Memory B cell (primary cell): ENCODE data around the gene MTA2.
A peak's percentile ranks its signal among the peaks of the same experiment; 100 is the strongest.

Experiments used
- ATAC-seq: fragments of 150-1000 bp; cut with Tn5 transposase; 2 replicates; pipeline ENCODE4 v1.10.0; 2021; ENCODE audit warnings: low read depth, mild to moderate bottlenecking, moderate library complexity
- DNase-seq, 2 donors: peaks; one replicate each; pipeline ENCODE4 v3.0.0; 2022; ENCODE audit warnings: low spot score in 2 of 2
- H3K27ac Mint-ChIP-seq: one replicate; pipeline ENCODE4 v1.8.0; 2022; ENCODE audit warnings: mild to moderate bottlenecking, moderate library complexity, mixed read lengths
- H3K27me3 Mint-ChIP-seq: one replicate; pipeline ENCODE4 v1.8.0; 2022; ENCODE audit warnings: mixed read lengths
- H3K36me3 Mint-ChIP-seq: one replicate; pipeline ENCODE4 v1.8.0; 2022; ENCODE audit warnings: mild to moderate bottlenecking, mixed read lengths
- H3K4me1 Mint-ChIP-seq: one replicate; pipeline ENCODE4 v1.8.0; 2022; ENCODE audit warnings: mixed read lengths
- H3K4me3 Mint-ChIP-seq: one replicate; pipeline ENCODE4 v1.8.0; 2022; ENCODE audit warnings: mild to moderate bottlenecking, moderate library complexity, mixed read lengths
- H3K9me3 Mint-ChIP-seq: one replicate; pipeline ENCODE4 v1.8.0; 2022; ENCODE audit warnings: mixed read lengths

The MTA2 gene

GRCh38 chr11:62605902-62606301, 4.2 kb upstream of the MTA2 start:
- peaks cover 22% of the 10 kb centered on the region for H3K36me3 Mint-ChIP-seq
- H3K27me3 Mint-ChIP-seq, result no peaks in the 10 kb centered on the region
- no peak overlapping the region for H3K27ac Mint-ChIP-seq
- H3K9me3 Mint-ChIP-seq, result no peaks in the 10 kb centered on the region
- H3K4me3 Mint-ChIP-seq, result no peak overlapping the region
- ATAC-seq (no peak), DNase-seq (no peak)
- H3K4me1 Mint-ChIP-seq, result peaks cover 25% of the 10 kb centered on the region

- Mint-ChIP-seq H3K9me3 (no peaks in the 10 kb centered on the region), H3K27me3 (no peaks in the 10 kb centered on the region), H3K4me1 (peaks cover 25% of the 10 kb centered on the region), H3K4me3 (no peak overlapping the region), H3K27ac (no peak overlapping the region), H3K36me3 (peaks cover 22% of the 10 kb centered on the region)
- ATAC-seq, result no peak
- no peak for DNase-seq
These were observed 3.8 kb upstream of the MTA2 start for GRCh38 chr11:62605467-62605866.

GRCh38 chr11:62604460-62605120, 2.9 kb upstream of the MTA2 start:
- Mint-ChIP-seq H3K4me1 (peaks cover 32% of the 10 kb centered on the region), H3K36me3 (peaks cover 27% of the 10 kb centered on the region), H3K27ac (peak overlapping the region; percentile 39), H3K27me3 (no peaks in the 10 kb centered on the region), H3K4me3 (no peak overlapping the region), H3K9me3 (no peaks in the 10 kb centered on the region)
- ATAC-seq (no peak), DNase-seq (no peak)

GRCh38 chr11:62603776-62604299, 2.2 kb upstream of the MTA2 start:
- DNase-seq, result no peak
- H3K36me3 Mint-ChIP-seq, result peaks cover 27% of the 10 kb centered on the region
- ATAC-seq, result no peak
- H3K27me3 Mint-ChIP-seq, result no peaks in the 10 kb centered on the region
- H3K4me1 Mint-ChIP-seq, result peaks cover 34% of the 10 kb centered on the region
- peak overlapping the region; percentile 65 for H3K4me3 Mint-ChIP-seq
- no peaks in the 10 kb centered on the region for H3K9me3 Mint-ChIP-seq
- peak overlapping the region; percentile 39 for H3K27ac Mint-ChIP-seq

GRCh38 chr11:62603072-62603408, 1.4 kb upstream of the MTA2 start:
- H3K4me1 Mint-ChIP-seq, result peaks cover 39% of the 10 kb centered on the region
- H3K4me3 Mint-ChIP-seq, result peak overlapping the region; percentile 65
- peaks cover 32% of the 10 kb centered on the region for H3K36me3 Mint-ChIP-seq
- peak overlapping the region; percentile 39 for H3K27ac Mint-ChIP-seq
- ATAC-seq, result no peak
- DNase-seq, result no peak
- H3K27me3 Mint-ChIP-seq, result no peaks in the 10 kb centered on the region
- no peaks in the 10 kb centered on the region for H3K9me3 Mint-ChIP-seq

GRCh38 chr11:62602141-62603071, 741 bp upstream of the MTA2 start:
- Mint-ChIP-seq H3K27me3 (no peaks in the 10 kb centered on the region), H3K27ac (peak overlapping the region; percentile 80), H3K36me3 (peaks cover 32% of the 10 kb centered on the region), H3K4me3 (peak overlapping the region; percentile 94), H3K9me3 (no peaks in the 10 kb centered on the region), H3K4me1 (peaks cover 36% of the 10 kb centered on the region)
- ATAC-seq (no peak), DNase-seq (peak in 1 of 2 donors; percentile 39)

GRCh38 chr11:62601122-62601371, 618 bp downstream of the MTA2 start:
- peak overlapping the region; percentile 80 for H3K27ac Mint-ChIP-seq
- H3K27me3 Mint-ChIP-seq, result no peaks in the 10 kb centered on the region
- peaks cover 36% of the 10 kb centered on the region for H3K36me3 Mint-ChIP-seq
- ATAC-seq, result no peak
- peaks cover 39% of the 10 kb centered on the region for H3K4me1 Mint-ChIP-seq
- H3K9me3 Mint-ChIP-seq, result no peaks in the 10 kb centered on the region
- H3K4me3 Mint-ChIP-seq, result peak overlapping the region; percentile 94
- no peak for DNase-seq

GRCh38 chr11:62600367-62601121, 1.1 kb downstream of the MTA2 start:
- Mint-ChIP-seq H3K36me3 (peaks cover 39% of the 10 kb centered on the region), H3K27me3 (no peaks in the 10 kb centered on the region), H3K9me3 (no peaks in the 10 kb centered on the region), H3K27ac (peak overlapping the region; percentile 80), H3K4me3 (peak overlapping the region; percentile 94), H3K4me1 (peaks cover 39% of the 10 kb centered on the region)
- DNase-seq (no peak), ATAC-seq (no peak)

- peak overlapping the region; percentile 80 for H3K27ac Mint-ChIP-seq
- peaks cover 41% of the 10 kb centered on the region for H3K36me3 Mint-ChIP-seq
- no peak for DNase-seq
- no peak for ATAC-seq
- no peaks in the 10 kb centered on the region for H3K9me3 Mint-ChIP-seq
- H3K27me3 Mint-ChIP-seq, result no peaks in the 10 kb centered on the region
- peak overlapping the region; percentile 94 for H3K4me3 Mint-ChIP-seq
- H3K4me1 Mint-ChIP-seq, result peaks cover 37% of the 10 kb centered on the region
These were observed 1.8 kb downstream of the MTA2 start for GRCh38 chr11:62599901-62600300.

GRCh38 chr11:62599069-62599696, 2.5 kb downstream of the MTA2 start:
- H3K9me3 Mint-ChIP-seq, result no peaks in the 10 kb centered on the region
- DNase-seq (peak; percentile 74 to 88), ATAC-seq (peak; percentile 70)
- H3K4me1 Mint-ChIP-seq, result peaks cover 37% of the 10 kb centered on the region
- peak overlapping the region; percentile 94 for H3K4me3 Mint-ChIP-seq
- peak overlapping the region; percentile 80 for H3K27ac Mint-ChIP-seq
- H3K27me3 Mint-ChIP-seq, result no peaks in the 10 kb centered on the region
- H3K36me3 Mint-ChIP-seq, result peaks cover 44% of the 10 kb centered on the region

- Mint-ChIP-seq H3K4me1 (peaks cover 43% of the 10 kb centered on the region), H3K36me3 (peaks cover 44% of the 10 kb centered on the region), H3K27me3 (no peaks in the 10 kb centered on the region), H3K4me3 (no peak overlapping the region), H3K9me3 (no peaks in the 10 kb centered on the region), H3K27ac (no peak overlapping the region)
- DNase-seq (no peak), ATAC-seq (no peak)
These were observed 6.5 kb downstream of the MTA2 start for GRCh38 chr11:62595124-62595523.

- H3K9me3 Mint-ChIP-seq, result no peaks in the 10 kb centered on the region
- H3K4me1 Mint-ChIP-seq, result peaks cover 30% of the 10 kb centered on the region
- no peak for ATAC-seq
- peak; percentile 52 to 54 for DNase-seq
- H3K27me3 Mint-ChIP-seq, result no peaks in the 10 kb centered on the region
- H3K36me3 Mint-ChIP-seq, result peaks cover 34% of the 10 kb centered on the region
- no peak overlapping the region for H3K27ac Mint-ChIP-seq
- peak overlapping the region; percentile 59 for H3K4me3 Mint-ChIP-seq
These were observed 8.1 kb downstream of the MTA2 start for GRCh38 chr11:62593434-62594044.

- Mint-ChIP-seq H3K36me3 (peaks cover 30% of the 10 kb centered on the region), H3K4me3 (no peak overlapping the region), H3K4me1 (peaks cover 25% of the 10 kb centered on the region), H3K27me3 (no peaks in the 10 kb centered on the region), H3K9me3 (no peaks in the 10 kb centered on the region), H3K27ac (no peak overlapping the region)
- no peak for ATAC-seq
- no peak for DNase-seq
These were observed 8.7 kb downstream of the MTA2 start for GRCh38 chr11:62592989-62593421.
